22Rv1 (cell line): ENCODE results near the gene TNS2.

Source experiments
- ZFX ChIP-seq: fragments of 450-650 bp; IDR thresholded peaks from 2 replicates; pipeline ENCODE4 v1.6.1; 2017; ENCODE audit warnings: antibody characterized with exemption, borderline replicate concordance
- TF ChIP-seq, protein P1 (sequence below): fragments of 450-650 bp; IDR thresholded peaks from 2 replicates; pipeline ENCODE4 v1.5.1; 2017; ENCODE audit warnings: mild to moderate bottlenecking

GRCh38 chr12:53044052-53044581 lies 5.7 kb upstream of the TNS2 start:
- TF ChIP-seq, protein P1, sequence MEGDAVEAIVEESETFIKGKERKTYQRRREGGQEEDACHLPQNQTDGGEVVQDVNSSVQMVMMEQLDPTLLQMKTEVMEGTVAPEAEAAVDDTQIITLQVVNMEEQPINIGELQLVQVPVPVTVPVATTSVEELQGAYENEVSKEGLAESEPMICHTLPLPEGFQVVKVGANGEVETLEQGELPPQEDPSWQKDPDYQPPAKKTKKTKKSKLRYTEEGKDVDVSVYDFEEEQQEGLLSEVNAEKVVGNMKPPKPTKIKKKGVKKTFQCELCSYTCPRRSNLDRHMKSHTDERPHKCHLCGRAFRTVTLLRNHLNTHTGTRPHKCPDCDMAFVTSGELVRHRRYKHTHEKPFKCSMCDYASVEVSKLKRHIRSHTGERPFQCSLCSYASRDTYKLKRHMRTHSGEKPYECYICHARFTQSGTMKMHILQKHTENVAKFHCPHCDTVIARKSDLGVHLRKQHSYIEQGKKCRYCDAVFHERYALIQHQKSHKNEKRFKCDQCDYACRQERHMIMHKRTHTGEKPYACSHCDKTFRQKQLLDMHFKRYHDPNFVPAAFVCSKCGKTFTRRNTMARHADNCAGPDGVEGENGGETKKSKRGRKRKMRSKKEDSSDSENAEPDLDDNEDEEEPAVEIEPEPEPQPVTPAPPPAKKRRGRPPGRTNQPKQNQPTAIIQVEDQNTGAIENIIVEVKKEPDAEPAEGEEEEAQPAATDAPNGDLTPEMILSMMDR = no peak
- no peak for TF ChIP-seq ZFX
